ENCODE data around the gene TARDBP. TPM values are rescaled to one million over a fixed set of nuclear protein-coding genes. Genes with fewer than 3 reads are reported as not detected.

Gene TARDBP
- total RNA-seq, 1 experiment from 2014 or later: 207 TPM

Other genes with a start within 250 kb of the TARDBP start
- 2.3 and 3.9 TPM in 2 replicates for gene CASZ1, start 216.0 kb upstream of the TARDBP start, total RNA-seq (2021)
- gene MASP2, start 34.6 kb downstream of the TARDBP start, total RNA-seq (2021): 0.46 and 0.57 TPM in 2 replicates
- 196 and 212 TPM in 2 replicates for gene SRM, start 47.4 kb downstream of the TARDBP start, total RNA-seq (2021)
- gene EXOSC10, start 87.2 kb downstream of the TARDBP start, total RNA-seq (2021): 83.4 and 89.0 TPM in 2 replicates
- not detected in 2 replicates for gene ANGPTL7, start 176.7 kb downstream of the TARDBP start, total RNA-seq (2021)
- 62.9 and 67.5 TPM in 2 replicates for gene MTOR, start 249.9 kb downstream of the TARDBP start, total RNA-seq (2021)

Measured in H9 (cell line).